CD4-positive, alpha-beta memory T cell (primary cell): ENCODE results near the gene ARTN. TPM values are rescaled to one million over a fixed set of nuclear protein-coding genes. Genes with fewer than 3 reads are reported as not detected.

Experiments used
- CTCF ChIA-PET: fragments of 350-600 bp; sonication (Branson Sonifier 250); formaldehyde crosslinking; loops from one replicate; lab custom pipeline; 2021; ENCODE audit warnings: inconsistent platforms; ENCODE audit not compliant: partially characterized antibody; lab: Charles Lee
- POLR2A ChIA-PET: fragments of 350-600 bp; sonication (Branson Sonifier 250); formaldehyde crosslinking; loops from one replicate; lab custom pipeline; 2021; ENCODE audit not compliant: partially characterized antibody; lab: Charles Lee
- DNase-seq, 5 donors: peaks; one replicate each; pipeline versions ENCODE4 v3.0.0 to v3.0.0-alpha.2; 2020 to 2022; ENCODE audit warnings: mixed read lengths in 1 of 5
- H3K27ac ChIP-seq: one replicate; pipeline ENCODE4 v1.7.0; 2013; ENCODE audit warnings: low read depth, low read length
- H3K27me3 ChIP-seq: 2 replicates; pipeline ENCODE4 v1.7.0; 2013; ENCODE audit warnings: mild to moderate bottlenecking, low read length, moderate library complexity; ENCODE audit not compliant: insufficient read depth
- H3K36me3 ChIP-seq: 2 replicates; pipeline ENCODE4 v1.7.0; 2013; ENCODE audit warnings: mild to moderate bottlenecking, low read length, moderate library complexity; ENCODE audit not compliant: insufficient read depth
- H3K4me1 ChIP-seq: 2 replicates; pipeline ENCODE4 v1.7.0; 2013; ENCODE audit warnings: mild to moderate bottlenecking, low read length, moderate library complexity; ENCODE audit not compliant: insufficient read depth
- H3K4me3 ChIP-seq, 2 donors: one replicate each; pipeline ENCODE4 v1.7.0; 2013; ENCODE audit warnings: low read length in 2 of 2, mild to moderate bottlenecking in 1 of 2
- H3K9me3 ChIP-seq, 2 donors: one replicate each; pipeline ENCODE4 v1.7.0; 2013; ENCODE audit warnings: low read length in 2 of 2, control low read depth in 1 of 2; ENCODE audit not compliant: control insufficient read depth in 1 of 2
- H3K27ac Mint-ChIP-seq, 7 donors: one replicate each; pipeline ENCODE4 v1.8.0; 2020 to 2021; ENCODE audit warnings: mixed read lengths in 7 of 7, mild to moderate bottlenecking in 6 of 7, inconsistent platforms in 3 of 7, moderate library complexity in 3 of 7
- H3K27me3 Mint-ChIP-seq, 2 donors: one replicate each; pipeline ENCODE4 v1.8.0; 2020 to 2021; ENCODE audit warnings: mixed read lengths in 2 of 2
- H3K36me3 Mint-ChIP-seq, 2 donors: one replicate each; pipeline ENCODE4 v1.8.0; 2020 to 2021; ENCODE audit warnings: mixed read lengths in 2 of 2, inconsistent platforms in 1 of 2, mild to moderate bottlenecking in 1 of 2
- H3K4me1 Mint-ChIP-seq, 4 donors: one replicate each; pipeline ENCODE4 v1.8.0; 2020 to 2021; ENCODE audit warnings: mixed read lengths in 4 of 4, mild to moderate bottlenecking in 1 of 4
- H3K4me3 Mint-ChIP-seq, 8 donors: one replicate each; pipeline ENCODE4 v1.8.0; 2020 to 2021; ENCODE audit warnings: mixed read lengths in 8 of 8, mild to moderate bottlenecking in 7 of 8, moderate library complexity in 6 of 8, inconsistent platforms in 3 of 8
- H3K9me3 Mint-ChIP-seq, 8 donors: one replicate each; pipeline ENCODE4 v1.8.0; 2020 to 2021; ENCODE audit warnings: mixed read lengths in 8 of 8, mild to moderate bottlenecking in 5 of 8, inconsistent platforms in 3 of 8, moderate library complexity in 1 of 8
- intact Hi-C: fragments of 100-400 bp; cut with micrococcal nuclease; formaldehyde crosslinking; loops from one replicate; pipeline ENCODE4 v1.15.1; 2023
- polyA plus RNA-seq, 2 donors: library from polyadenylated mRNA; unstranded; fragments of 300-500 nt; fragmentation: Illumina TruSeq; gene quantifications; one replicate each; pipeline ENCODE4 v1.2.3, GENCODE V29; 2021
- total RNA-seq, 2 experiments: library from RNA; stranded (reverse); gene quantifications; one replicate each; pipeline ENCODE4 v1.2.3, GENCODE V29; 2021

ARTN gene
- total and polyA plus RNA-seq, 4 experiments from 2014 or later, result 0.41 TPM; not detected in 3

GRCh38 chr1:43947061-43947873 is 13.7 kb downstream of the ARTN start:
- Mint-ChIP-seq H3K4me3 (peak overlapping the region; percentile 91 to 95 (median 93)), H3K27me3 (no peaks in the 10 kb centered on the region), H3K27ac (peak overlapping the region; percentile 90 to 97 (median 96)), H3K9me3 (no peaks in the 10 kb centered on the region), H3K4me1 (peaks cover 30 to 72% (median 44%) of the 10 kb centered on the region in 4 donors), H3K36me3 (peaks cover 10 to 14% of the 10 kb centered on the region in 2 donors)
- no peak for DNase-seq
- CTCF ChIA-PET, result interaction anchor here (0.7 to 7.5 kb wide), 7 partner anchors 13 to 101 kb away, joined by 3 to 83 read pairs (median 4); partner anchors contain the start of genes ARTN and DPH2
- Histone ChIP-seq H3K27ac (peak overlapping the region; percentile 93), H3K4me3 (peak overlapping the region; percentile 87 to 93), H3K4me1 (peaks cover 29% of the 10 kb centered on the region), H3K27me3 (no peaks in the 10 kb centered on the region), H3K9me3 (no peaks in the 10 kb centered on the region), H3K36me3 (no peaks in the 10 kb centered on the region)
- intact Hi-C loops, result loop anchor here (5.0 kb wide), 2 partner anchors 295 to 420 kb away; partner anchors contain the start of gene KDM4A
- POLR2A ChIA-PET, result interaction anchor here (1.0 to 4.1 kb wide), 10 partner anchors 11 to 589 kb away, joined by 3 to 44 read pairs (median 4); partner anchors contain the start of genes ARTN, ATP6V0B, CCDC24 and CDC20

- POLR2A ChIA-PET, result interaction anchor here (1.3 to 4.1 kb wide), 2 partner anchors 19 to 26 kb away, joined by 5 to 44 read pairs; partner anchors contain the start of gene ATP6V0B
- DNase-seq, result no peak
- Mint-ChIP-seq H3K36me3 (peaks cover 10 to 14% of the 10 kb centered on the region in 2 donors), H3K27me3 (no peaks in the 10 kb centered on the region), H3K9me3 (no peaks in the 10 kb centered on the region), H3K4me1 (peaks cover 30 to 67% (median 43%) of the 10 kb centered on the region in 4 donors), H3K4me3 (peak overlapping the region; percentile 72 to 95 (median 92)), H3K27ac (peak overlapping the region; percentile 70 to 94 (median 84))
- intact Hi-C loops, result loop anchor here (5.0 kb wide), 2 partner anchors 296 to 421 kb away; partner anchors contain the start of gene KDM4A
- Histone ChIP-seq H3K27me3 (no peaks in the 10 kb centered on the region), H3K9me3 (no peaks in the 10 kb centered on the region), H3K36me3 (no peaks in the 10 kb centered on the region), H3K4me3 (peak overlapping the region; percentile 87 to 93), H3K27ac (no peak overlapping the region), H3K4me1 (peaks cover 29% of the 10 kb centered on the region)
- CTCF ChIA-PET, result interaction anchor here (0.7 to 7.5 kb wide), 4 partner anchors 14 to 100 kb away, joined by 3 to 83 read pairs (median 3); partner anchors contain the start of genes ARTN and DPH2
Observed at GRCh38 chr1:43947874-43948437, 14.4 kb downstream of the ARTN start.

GRCh38 chr1:43949678-43950077 is 16.1 kb downstream of the ARTN start:
- Histone ChIP-seq H3K4me3 (no peak overlapping the region), H3K27me3 (no peaks in the 10 kb centered on the region), H3K36me3 (no peaks in the 10 kb centered on the region), H3K27ac (no peak overlapping the region), H3K9me3 (no peaks in the 10 kb centered on the region), H3K4me1 (peaks cover 29% of the 10 kb centered on the region)
- H3K27ac Mint-ChIP-seq, result peak overlapping the region in 2 of 7 donors; percentile 34 to 55
- peak overlapping the region in 2 of 8 donors; percentile 51 to 54 for H3K4me3 Mint-ChIP-seq
- H3K9me3 Mint-ChIP-seq, result no peaks in the 10 kb centered on the region
- intact Hi-C loops, result loop anchor here (5.0 kb wide), 2 partner anchors 297 to 422 kb away; partner anchors contain the start of gene KDM4A
- CTCF ChIA-PET, result interaction anchor here (1.5 to 7.5 kb wide), 2 partner anchors 16 to 184 kb away, joined by 5 to 83 read pairs; partner anchors contain the start of gene ARTN
- no peaks in the 10 kb centered on the region for H3K27me3 Mint-ChIP-seq
- POLR2A ChIA-PET, result interaction anchor here (1.0 kb wide), 1 partner anchor 21 kb away, joined by 3 read pairs; the partner anchor contains the start of gene DPH2
- peaks cover 28 to 64% (median 40%) of the 10 kb centered on the region in 4 donors for H3K4me1 Mint-ChIP-seq
- no peak for DNase-seq
- peaks cover 12 to 14% of the 10 kb centered on the region in 2 donors for H3K36me3 Mint-ChIP-seq

GRCh38 chr1:43951021-43951985 is 17.7 kb downstream of the ARTN start:
- Mint-ChIP-seq H3K27me3 (no peaks in the 10 kb centered on the region), H3K36me3 (peaks cover 11 to 12% of the 10 kb centered on the region in 2 donors), H3K9me3 (no peaks in the 10 kb centered on the region), H3K4me1 (peaks cover 19 to 54% (median 29%) of the 10 kb centered on the region in 4 donors), H3K4me3 (no peak overlapping the region), H3K27ac (peak overlapping the region in 1 of 7 donors; percentile 55)
- ChIA-PET CTCF (no interaction called here), POLR2A (no interaction called here)
- H3K9me3 ChIP-seq, result no peaks in the 10 kb centered on the region
- no peak for DNase-seq
- no peaks in the 10 kb centered on the region for H3K27me3 ChIP-seq
- H3K4me3 ChIP-seq, result no peak overlapping the region
- intact Hi-C loops, result no loop called here
- no peak overlapping the region for H3K27ac ChIP-seq
- no peaks in the 10 kb centered on the region for H3K36me3 ChIP-seq
- H3K4me1 ChIP-seq, result peaks cover 15% of the 10 kb centered on the region

GRCh38 chr1:43952731-43953346 is 19.2 kb downstream of the ARTN start:
- H3K9me3 ChIP-seq, result no peaks in the 10 kb centered on the region
- Mint-ChIP-seq H3K36me3 (peaks cover 18 to 20% of the 10 kb centered on the region in 2 donors), H3K27ac (no peak overlapping the region), H3K4me1 (peaks cover 15 to 39% (median 22%) of the 10 kb centered on the region in 4 donors), H3K9me3 (no peaks in the 10 kb centered on the region), H3K27me3 (no peaks in the 10 kb centered on the region), H3K4me3 (no peak overlapping the region)
- H3K36me3 ChIP-seq, result no peaks in the 10 kb centered on the region
- no peak overlapping the region for H3K4me3 ChIP-seq
- CTCF ChIA-PET, result interaction anchor here (1.0 to 4.1 kb wide), 3 partner anchors 19 to 84 kb away, joined by 3 to 17 read pairs (median 4); partner anchors contain the start of gene ARTN
- intact Hi-C loops, result no loop called here
- peaks cover 8% of the 10 kb centered on the region for H3K4me1 ChIP-seq
- H3K27ac ChIP-seq, result no peak overlapping the region
- no peak for DNase-seq
- POLR2A ChIA-PET, result interaction anchor here (1.3 kb wide), 1 partner anchor 17 kb away, joined by 5 read pairs; the partner anchor contains the start of gene DPH2
- no peaks in the 10 kb centered on the region for H3K27me3 ChIP-seq

- peaks cover 2% of the 10 kb centered on the region for H3K4me1 ChIP-seq
- CTCF ChIA-PET, result interaction anchor here (1.0 to 4.1 kb wide), 4 partner anchors 19 to 83 kb away, joined by 3 to 17 read pairs (median 8); partner anchors contain the start of gene ARTN
- intact Hi-C loops, result no loop called here
- no peaks in the 10 kb centered on the region for H3K27me3 ChIP-seq
- Mint-ChIP-seq H3K36me3 (peaks cover 23 to 25% of the 10 kb centered on the region in 2 donors), H3K27ac (no peak overlapping the region), H3K4me3 (no peak overlapping the region), H3K4me1 (peaks cover 12 to 34% (median 18%) of the 10 kb centered on the region in 4 donors), H3K27me3 (no peaks in the 10 kb centered on the region), H3K9me3 (no peaks in the 10 kb centered on the region)
- no peaks in the 10 kb centered on the region for H3K9me3 ChIP-seq
- H3K4me3 ChIP-seq, result no peak overlapping the region
- DNase-seq, result no peak
- H3K27ac ChIP-seq, result no peak overlapping the region
- no peaks in the 10 kb centered on the region for H3K36me3 ChIP-seq
- POLR2A ChIA-PET, result interaction anchor here (1.3 kb wide), 1 partner anchor 16 kb away, joined by 5 read pairs; the partner anchor contains the start of gene DPH2
Observed at GRCh38 chr1:43953361-43953760, 19.8 kb downstream of the ARTN start.
